SJCRH30 (cell line): ENCODE results near the gene PHRF1. TPM values are rescaled to one million over a fixed set of nuclear protein-coding genes. Genes with fewer than 3 reads are reported as not detected.

Source experiments
- DNase-seq, 2 experiments: peaks; one replicate each; pipeline ENCODE4 v3.0.0-alpha.2; 2015 to 2020
- H3K27ac ChIP-seq: fragments of 250-450 bp; sonication (Bioruptor Pico); 2 replicates; pipeline ENCODE4 v1.5.1; 2020; ENCODE audit warnings: mild to moderate bottlenecking, moderate library complexity
- H3K27me3 ChIP-seq: fragments of 250-450 bp; sonication (Bioruptor Pico); 2 replicates; pipeline ENCODE4 v1.5.1; 2020; ENCODE audit warnings: mild to moderate bottlenecking, moderate library complexity
- H3K36me3 ChIP-seq: fragments of 250-450 bp; sonication (Bioruptor Pico); 2 replicates; pipeline ENCODE4 v1.5.1; 2020; ENCODE audit warnings: mild to moderate bottlenecking, moderate library complexity
- H3K4me1 ChIP-seq: fragments of 250-450 bp; sonication (Bioruptor Pico); 2 replicates; pipeline ENCODE4 v1.5.1; 2020; ENCODE audit warnings: mild to moderate bottlenecking, moderate library complexity
- H3K4me3 ChIP-seq: fragments of 250-450 bp; sonication (Bioruptor Pico); 2 replicates; pipeline ENCODE4 v1.5.1; 2020; ENCODE audit warnings: mild to moderate bottlenecking, moderate library complexity
- H3K9me3 ChIP-seq: fragments of 250-450 bp; sonication (Bioruptor Pico); replicated peaks from 2 replicates; pipeline ENCODE4 v1.5.1; 2020; ENCODE audit warnings: mild to moderate bottlenecking, moderate library complexity
- total RNA-seq: library from RNA; depleted of rRNA; stranded (reverse); fragments of >200 nt; shearing (Covaris generic); gene quantifications from 2 replicates; pipeline ENCODE4 v1.2.3, GENCODE V29; 2014

Gene PHRF1
- total RNA-seq, 1 experiment from 2014 or later, result 34.3 TPM

DNA sequence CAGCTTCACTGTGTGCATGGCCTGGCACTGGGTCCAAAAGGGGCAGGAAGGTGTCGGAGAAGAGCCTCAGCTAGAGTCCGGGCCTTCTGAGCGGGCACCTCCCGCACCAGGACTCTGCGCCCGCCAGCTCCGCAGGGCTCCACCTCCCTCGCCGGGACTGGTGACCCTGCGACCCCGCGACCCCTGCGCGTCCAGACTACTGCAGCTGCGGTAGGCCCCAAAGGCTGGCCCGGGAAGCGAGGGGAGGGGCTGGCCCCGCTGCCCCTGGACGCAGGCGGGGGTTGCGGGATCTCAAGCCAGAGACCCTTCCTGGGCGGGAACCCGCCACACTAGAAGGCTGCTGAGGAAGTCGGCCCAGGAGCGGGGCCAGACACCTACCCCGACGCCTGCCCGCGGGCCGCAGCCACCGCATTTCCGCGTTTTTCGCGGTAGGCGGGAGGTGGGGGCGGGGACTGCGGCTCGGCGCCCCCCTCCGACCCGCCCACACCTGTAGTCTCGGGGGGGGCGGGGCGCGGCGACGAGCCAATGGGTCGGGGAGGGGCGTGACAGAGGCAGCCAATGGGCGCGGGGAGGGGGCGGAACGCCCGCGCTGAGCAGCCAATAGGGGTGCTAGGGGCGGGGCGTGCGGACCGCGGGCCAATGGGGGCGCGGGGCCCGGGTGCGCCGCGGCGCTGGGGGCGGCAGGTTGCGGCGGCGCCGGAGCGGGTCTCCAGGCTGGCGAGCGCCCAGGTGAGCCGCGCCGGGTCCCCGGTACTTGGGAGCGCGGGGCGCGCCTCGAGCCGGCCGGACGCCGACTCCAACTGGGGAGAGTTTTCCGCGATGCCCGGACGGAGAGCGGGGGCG, 15.7 kb upstream of the PHRF1 start, which contains the start of the genes LMNTD2 and RASSF7:
Gene LMNTD2, minus strand, starts transcription at position 434 of the 843 bp plus-strand sequence. Its CDS starts 22 bp downstream, at position 412.
Gene RASSF7, plus strand, starts transcription at position 666 of the 843 bp plus-strand sequence. CDS start 799 bp downstream, outside the sequence.
- DNase-seq, result peak; percentile 88 to 91
- H3K27ac ChIP-seq, result no peak within 1 kb of the TSS

GRCh38 chr11:561148-562003, 14.9 kb upstream of the PHRF1 start:
- Histone ChIP-seq H3K36me3 (no peaks in the 10 kb centered on the region), H3K27me3 (no peaks in the 10 kb centered on the region)

More for the DNA sequence above, 15.7 kb upstream of the PHRF1 start, which contains the start of the genes LMNTD2 and RASSF7:
- peaks cover 3% of the 10 kb centered on the region; the same call in 1 of the 2 replicates for H3K4me1 ChIP-seq
- H3K4me3 ChIP-seq, result peak within 1 kb of the TSS; percentile 83
- no peaks in the 10 kb centered on the region for H3K9me3 ChIP-seq
- no peaks in the 10 kb centered on the region for H3K27me3 ChIP-seq
- no peaks in the 10 kb centered on the region for H3K36me3 ChIP-seq

DNA sequence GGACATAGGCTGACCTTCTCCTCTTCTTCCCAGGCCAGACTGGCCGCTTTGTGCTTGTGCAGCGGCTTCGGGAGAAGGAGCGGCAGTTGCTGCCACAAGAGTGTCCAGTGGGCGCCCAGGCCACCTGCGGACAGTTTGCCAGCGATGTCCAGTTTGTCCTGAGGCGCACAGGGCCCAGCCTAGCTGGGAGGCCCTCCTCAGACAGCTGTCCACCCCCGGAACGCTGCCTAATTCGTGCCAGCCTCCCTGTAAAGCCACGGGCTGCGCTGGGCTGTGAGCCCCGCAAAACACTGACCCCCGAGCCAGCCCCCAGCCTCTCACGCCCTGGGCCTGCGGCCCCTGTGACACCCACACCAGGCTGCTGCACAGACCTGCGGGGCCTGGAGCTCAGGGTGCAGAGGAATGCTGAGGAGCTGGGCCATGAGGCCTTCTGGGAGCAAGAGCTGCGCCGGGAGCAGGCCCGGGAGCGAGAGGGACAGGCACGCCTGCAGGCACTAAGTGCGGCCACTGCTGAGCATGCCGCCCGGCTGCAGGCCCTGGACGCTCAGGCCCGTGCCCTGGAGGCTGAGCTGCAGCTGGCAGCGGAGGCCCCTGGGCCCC, 14.1 kb upstream of the PHRF1 start:
- H3K27me3 ChIP-seq, result no peaks in the 10 kb centered on the region

More at GRCh38 chr11:561148-562003, 14.9 kb upstream of the PHRF1 start:
- H3K4me3 ChIP-seq, result peak overlapping the region; percentile 83
- H3K4me1 ChIP-seq, result peaks cover 3% of the 10 kb centered on the region; the same call in 1 of the 2 replicates
- H3K9me3 ChIP-seq, result no peaks in the 10 kb centered on the region
- DNase-seq, result no peak
- no peak overlapping the region for H3K27ac ChIP-seq

DNA sequence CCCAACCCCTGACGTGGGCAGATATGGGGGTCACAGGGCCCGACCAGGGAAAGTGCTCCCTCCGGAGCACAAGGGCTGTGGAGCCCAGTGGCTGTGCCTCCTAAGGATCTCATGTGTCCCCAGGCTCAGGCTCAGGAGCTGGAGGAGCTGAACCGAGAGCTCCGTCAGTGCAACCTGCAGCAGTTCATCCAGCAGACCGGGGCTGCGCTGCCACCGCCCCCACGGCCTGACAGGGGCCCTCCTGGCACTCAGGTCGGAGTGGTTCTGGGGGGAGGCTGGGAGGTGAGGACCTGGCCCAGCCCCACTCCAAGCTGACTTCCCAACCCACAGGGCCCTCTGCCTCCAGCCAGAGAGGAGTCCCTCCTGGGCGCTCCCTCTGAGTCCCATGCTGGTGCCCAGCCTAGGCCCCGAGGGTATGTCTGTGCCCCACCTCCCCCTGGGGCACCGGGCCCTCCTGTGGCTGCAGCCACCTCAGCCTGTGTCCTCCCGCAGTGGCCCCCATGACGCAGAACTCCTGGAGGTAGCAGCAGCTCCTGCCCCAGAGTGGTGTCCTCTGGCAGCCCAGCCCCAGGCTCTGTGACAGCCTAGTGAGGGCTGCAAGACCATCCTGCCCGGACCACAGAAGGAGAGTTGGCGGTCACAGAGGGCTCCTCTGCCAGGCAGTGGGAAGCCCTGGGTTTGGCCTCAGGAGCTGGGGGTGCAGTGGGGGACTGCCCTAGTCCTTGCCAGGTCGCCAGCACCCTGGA, 13.0 kb upstream of the PHRF1 start:
- no peak overlapping the region for H3K27ac ChIP-seq
- H3K4me3 ChIP-seq, result no peak overlapping the region
- H3K36me3 ChIP-seq, result no peaks in the 10 kb centered on the region
- H3K9me3 ChIP-seq, result no peaks in the 10 kb centered on the region
- peaks cover 3% of the 10 kb centered on the region; the same call in 1 of the 2 replicates for H3K4me1 ChIP-seq
- no peak for DNase-seq
- H3K27me3 ChIP-seq, result no peaks in the 10 kb centered on the region

More for the DNA sequence above, 14.1 kb upstream of the PHRF1 start:
- H3K4me3 ChIP-seq, result no peak overlapping the region
- no peak overlapping the region for H3K27ac ChIP-seq
- DNase-seq, result no peak
- H3K9me3 ChIP-seq, result no peaks in the 10 kb centered on the region
- no peaks in the 10 kb centered on the region for H3K36me3 ChIP-seq
- H3K4me1 ChIP-seq, result peaks cover 3% of the 10 kb centered on the region; the same call in 1 of the 2 replicates

- H3K36me3 ChIP-seq, result no peaks in the 10 kb centered on the region
- peaks cover 3% of the 10 kb centered on the region; the same call in 1 of the 2 replicates for H3K4me1 ChIP-seq
- DNase-seq, result no peak
These were observed 12.3 kb upstream of the PHRF1 start for GRCh38 chr11:563812-564578.

DNA sequence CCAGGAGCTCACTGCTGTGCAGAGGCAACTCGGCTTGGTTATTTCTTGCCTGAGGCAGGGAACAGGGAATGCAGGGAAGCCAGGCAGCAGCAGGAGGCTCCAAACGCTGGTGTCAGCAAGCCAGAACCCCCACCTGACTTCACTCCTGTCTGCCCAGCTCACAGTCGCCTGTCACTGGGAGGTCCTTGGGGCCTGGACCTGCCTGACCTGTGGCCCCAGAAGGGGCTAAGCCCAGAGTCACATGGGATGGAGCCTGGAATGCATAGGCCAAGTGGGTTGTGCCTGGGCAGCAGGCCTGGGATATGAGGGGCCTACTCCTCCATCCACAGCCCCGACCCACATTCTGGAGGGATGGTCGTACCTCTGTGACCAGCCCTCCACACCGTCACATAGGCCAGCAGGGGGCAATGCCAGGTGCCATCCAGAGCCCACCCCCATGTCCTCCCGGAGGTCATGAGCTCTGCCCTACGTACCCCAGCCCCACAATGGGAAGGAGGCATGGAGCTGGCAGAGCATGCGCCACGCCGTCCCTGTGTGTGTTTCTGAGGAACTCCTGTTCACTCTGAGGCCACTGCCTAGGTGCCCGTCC, 10.3 kb upstream of the PHRF1 start:
- Histone ChIP-seq H3K4me3 (no peak overlapping the region), H3K36me3 (no peaks in the 10 kb centered on the region), H3K27ac (no peak overlapping the region), H3K4me1 (peaks cover 7% of the 10 kb centered on the region), H3K27me3 (peaks cover 8% of the 10 kb centered on the region; the same call in 1 of the 2 replicates), H3K9me3 (no peaks in the 10 kb centered on the region)
- DNase-seq, result no peak

More at GRCh38 chr11:563812-564578, 12.3 kb upstream of the PHRF1 start:
- Histone ChIP-seq H3K27ac (no peak overlapping the region), H3K4me3 (no peak overlapping the region), H3K9me3 (no peaks in the 10 kb centered on the region), H3K27me3 (no peaks in the 10 kb centered on the region; the same call in 1 of the 2 replicates)

GRCh38 chr11:567011-567628, 9.2 kb upstream of the PHRF1 start:
- no peaks in the 10 kb centered on the region for H3K36me3 ChIP-seq
- peaks cover 7% of the 10 kb centered on the region for H3K4me1 ChIP-seq
- no peak for DNase-seq
- H3K27ac ChIP-seq, result no peak overlapping the region
- H3K27me3 ChIP-seq, result peaks cover 8% of the 10 kb centered on the region; the same call in 1 of the 2 replicates
- H3K4me3 ChIP-seq, result no peak overlapping the region
- H3K9me3 ChIP-seq, result no peaks in the 10 kb centered on the region

DNA sequence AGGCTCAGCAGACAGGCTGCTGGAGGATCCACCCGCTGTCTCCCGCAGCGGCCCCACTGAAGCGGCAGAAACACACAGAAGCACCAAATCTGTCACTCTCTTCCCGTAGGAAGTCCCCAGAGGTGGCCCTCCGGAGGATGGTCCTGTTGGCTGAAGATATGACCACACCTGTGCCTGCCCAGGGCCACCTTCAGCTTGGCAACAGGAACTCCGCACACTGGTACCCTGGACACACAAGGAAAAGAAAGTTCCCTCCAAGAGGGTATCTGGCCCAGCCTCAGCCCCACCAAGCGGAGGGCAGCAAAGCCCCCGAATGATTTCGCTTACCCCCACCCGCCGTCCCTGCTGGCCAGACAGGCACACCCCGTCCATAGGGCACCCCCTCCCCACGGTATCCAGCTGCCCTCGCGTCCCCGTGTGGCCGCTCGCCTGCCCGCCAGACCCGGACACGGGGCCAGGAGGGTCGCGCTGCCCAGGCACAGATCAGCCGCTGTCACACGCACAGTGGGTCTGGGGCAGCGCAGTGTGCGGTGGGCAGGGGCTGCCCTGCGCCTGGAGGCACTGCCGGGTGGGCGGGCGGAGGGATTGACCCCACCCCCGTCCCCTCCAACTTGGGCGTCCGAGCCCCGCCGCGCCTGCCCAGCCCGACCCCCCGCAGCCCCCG, 8.5 kb upstream of the PHRF1 start:
- Histone ChIP-seq H3K4me1 (peaks cover 7% of the 10 kb centered on the region), H3K27me3 (peaks cover 8% of the 10 kb centered on the region; the same call in 1 of the 2 replicates), H3K4me3 (peak overlapping the region; percentile 57), H3K27ac (no peak overlapping the region), H3K9me3 (no peaks in the 10 kb centered on the region), H3K36me3 (no peaks in the 10 kb centered on the region)
- peak in 1 of 2 experiments; percentile 44 for DNase-seq

DNA sequence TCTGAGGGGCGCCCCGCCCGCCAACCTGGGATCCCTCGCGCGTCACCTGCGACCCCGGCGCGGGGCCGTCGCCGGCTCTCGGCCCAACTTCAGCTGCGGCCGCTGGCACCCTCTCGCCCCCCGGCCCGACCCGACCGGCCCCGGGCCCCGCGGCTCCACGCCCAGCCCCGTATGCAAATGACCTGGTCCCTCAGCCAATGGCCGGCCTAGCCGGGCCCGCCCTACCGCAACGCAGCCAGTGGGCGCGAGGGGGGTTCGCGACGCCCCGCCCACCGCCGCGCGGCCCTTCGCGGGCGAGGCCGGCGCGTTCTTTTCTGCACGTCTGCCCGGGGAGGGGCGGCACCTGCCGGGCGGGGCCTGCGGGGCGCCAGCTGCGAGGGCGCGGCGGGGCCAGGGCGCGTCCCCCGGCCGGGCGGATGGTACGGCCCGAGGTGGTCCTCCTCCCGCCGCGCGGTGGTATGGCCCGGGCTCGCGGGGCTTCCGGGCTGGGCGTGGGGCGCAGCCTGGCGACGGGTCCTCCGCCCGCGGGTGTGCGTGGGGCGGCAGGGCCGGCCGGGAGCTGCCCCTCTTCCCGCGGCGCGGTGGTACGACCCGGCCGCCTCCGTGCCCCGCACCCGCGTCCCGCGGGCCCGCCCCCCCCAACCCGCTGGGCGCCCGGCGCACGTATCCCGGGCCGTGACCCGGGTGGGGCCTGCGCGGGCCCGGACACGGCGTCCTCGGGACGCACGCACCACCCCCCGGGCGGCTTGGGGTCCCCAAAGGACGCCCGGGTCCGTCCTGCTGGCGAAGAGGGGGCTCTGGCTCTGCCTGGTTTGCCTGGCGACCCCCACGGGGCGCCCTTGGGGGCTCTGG, 7.7 kb upstream of the PHRF1 start:
- peak; percentile 95 to 96 for DNase-seq
- peaks cover 7% of the 10 kb centered on the region for H3K4me1 ChIP-seq
- no peaks in the 10 kb centered on the region for H3K9me3 ChIP-seq
- peak overlapping the region; percentile 57 for H3K4me3 ChIP-seq
- peaks cover 8% of the 10 kb centered on the region; the same call in 1 of the 2 replicates for H3K27me3 ChIP-seq
- H3K36me3 ChIP-seq, result no peaks in the 10 kb centered on the region
- no peak overlapping the region for H3K27ac ChIP-seq

GRCh38 chr11:569158-569885, 6.9 kb upstream of the PHRF1 start:
- no peak for DNase-seq
- H3K27ac ChIP-seq, result no peak overlapping the region
- no peaks in the 10 kb centered on the region for H3K36me3 ChIP-seq
- H3K4me3 ChIP-seq, result peak overlapping the region; percentile 57
- no peaks in the 10 kb centered on the region for H3K9me3 ChIP-seq
- H3K27me3 ChIP-seq, result peaks cover 10% of the 10 kb centered on the region
- H3K4me1 ChIP-seq, result peaks cover 7% of the 10 kb centered on the region

DNA sequence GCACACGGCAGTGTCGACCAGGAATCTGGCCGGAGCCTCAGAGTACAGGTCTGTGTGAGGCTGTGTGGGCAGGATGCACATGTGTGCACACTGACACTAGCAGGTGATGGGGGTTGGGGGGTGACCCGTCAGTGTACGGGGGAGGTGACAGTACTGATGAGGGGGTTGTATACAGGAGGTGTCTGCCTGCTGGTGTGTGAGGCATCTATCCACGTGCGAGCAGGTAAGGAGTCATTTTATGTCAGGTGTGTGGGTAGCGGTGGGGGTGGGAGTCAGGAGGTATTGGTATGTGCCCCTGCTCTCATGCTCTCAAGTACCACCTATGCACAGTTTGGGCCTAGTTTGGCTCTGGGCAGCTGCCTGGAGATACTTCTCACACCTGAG, 4.5 kb upstream of the PHRF1 start:
- Histone ChIP-seq H3K4me3 (no peak overlapping the region), H3K27ac (no peak overlapping the region), H3K27me3 (peaks cover 19% of the 10 kb centered on the region), H3K4me1 (peaks cover 12% of the 10 kb centered on the region), H3K36me3 (no peaks in the 10 kb centered on the region), H3K9me3 (no peaks in the 10 kb centered on the region)
- DNase-seq, result no peak
